ENCODE data around the gene KIF7.

KIF7 gene

GRCh38 chr15:89645680-89646079 is 9.6 kb downstream of the KIF7 start:
- DNase-seq (ENCODE audit: low spot score): no peak
- TF ChIP-seq CTCF (IDR thresholded peaks at IDR 0.05; ENCODE audit: extremely low read depth, insufficient read depth, missing control alignments): no peak
- in situ Hi-C loops (cut with MboI; ENCODE audit: low pct_unique_long_range_greater_than_20kb, low sequenced_read_pairs, unreplicated experiment): no loop called here

GRCh38 chr15:89642106-89642505 is 13.2 kb downstream of the KIF7 start:
- DNase-seq (ENCODE audit: low spot score): no peak
- in situ Hi-C loops (cut with MboI; ENCODE audit: low pct_unique_long_range_greater_than_20kb, low sequenced_read_pairs, unreplicated experiment): no loop called here
- no peak for TF ChIP-seq CTCF (IDR thresholded peaks at IDR 0.05; ENCODE audit: extremely low read depth, insufficient read depth, missing control alignments)

DNA sequence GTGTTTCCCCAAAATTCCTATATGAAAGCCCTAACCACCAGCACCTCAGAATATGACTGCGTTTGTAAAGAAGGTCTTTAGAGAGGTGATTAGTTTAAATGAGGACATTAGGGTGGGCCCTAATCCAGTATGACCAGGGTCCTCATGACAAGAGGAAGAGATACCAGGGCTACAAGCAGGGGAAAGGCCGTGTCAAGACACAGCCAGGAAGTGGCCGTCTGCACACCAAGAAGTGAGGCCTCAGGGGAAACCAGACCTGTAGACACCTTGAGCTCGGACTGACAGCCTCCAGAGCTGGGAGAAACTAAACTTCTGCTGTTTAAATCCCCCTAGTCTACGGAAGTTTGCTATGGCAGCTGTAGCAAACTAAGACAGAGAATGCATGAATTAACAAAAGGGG is 14.2 kb downstream of the KIF7 start:
- in situ Hi-C loops (cut with MboI; ENCODE audit: low pct_unique_long_range_greater_than_20kb, low sequenced_read_pairs, unreplicated experiment): no loop called here
- DNase-seq (ENCODE audit: low spot score): no peak
- TF ChIP-seq CTCF (IDR thresholded peaks at IDR 0.05; ENCODE audit: extremely low read depth, insufficient read depth, missing control alignments): no peak

- no peak for DNase-seq (ENCODE audit: low spot score)
- TF ChIP-seq CTCF (IDR thresholded peaks at IDR 0.05; ENCODE audit: extremely low read depth, insufficient read depth, missing control alignments): no peak
- in situ Hi-C loops (cut with MboI; ENCODE audit: low pct_unique_long_range_greater_than_20kb, low sequenced_read_pairs, unreplicated experiment): no loop called here
Observed at GRCh38 chr15:89640245-89640644, 15.0 kb downstream of the KIF7 start.

GRCh38 chr15:89633585-89633984 is 21.7 kb downstream of the KIF7 start:
- in situ Hi-C loops (cut with MboI; ENCODE audit: low pct_unique_long_range_greater_than_20kb, low sequenced_read_pairs, unreplicated experiment): no loop called here
- DNase-seq (ENCODE audit: low spot score): no peak
- TF ChIP-seq CTCF (IDR thresholded peaks at IDR 0.05; ENCODE audit: extremely low read depth, insufficient read depth, missing control alignments): no peak

DNA sequence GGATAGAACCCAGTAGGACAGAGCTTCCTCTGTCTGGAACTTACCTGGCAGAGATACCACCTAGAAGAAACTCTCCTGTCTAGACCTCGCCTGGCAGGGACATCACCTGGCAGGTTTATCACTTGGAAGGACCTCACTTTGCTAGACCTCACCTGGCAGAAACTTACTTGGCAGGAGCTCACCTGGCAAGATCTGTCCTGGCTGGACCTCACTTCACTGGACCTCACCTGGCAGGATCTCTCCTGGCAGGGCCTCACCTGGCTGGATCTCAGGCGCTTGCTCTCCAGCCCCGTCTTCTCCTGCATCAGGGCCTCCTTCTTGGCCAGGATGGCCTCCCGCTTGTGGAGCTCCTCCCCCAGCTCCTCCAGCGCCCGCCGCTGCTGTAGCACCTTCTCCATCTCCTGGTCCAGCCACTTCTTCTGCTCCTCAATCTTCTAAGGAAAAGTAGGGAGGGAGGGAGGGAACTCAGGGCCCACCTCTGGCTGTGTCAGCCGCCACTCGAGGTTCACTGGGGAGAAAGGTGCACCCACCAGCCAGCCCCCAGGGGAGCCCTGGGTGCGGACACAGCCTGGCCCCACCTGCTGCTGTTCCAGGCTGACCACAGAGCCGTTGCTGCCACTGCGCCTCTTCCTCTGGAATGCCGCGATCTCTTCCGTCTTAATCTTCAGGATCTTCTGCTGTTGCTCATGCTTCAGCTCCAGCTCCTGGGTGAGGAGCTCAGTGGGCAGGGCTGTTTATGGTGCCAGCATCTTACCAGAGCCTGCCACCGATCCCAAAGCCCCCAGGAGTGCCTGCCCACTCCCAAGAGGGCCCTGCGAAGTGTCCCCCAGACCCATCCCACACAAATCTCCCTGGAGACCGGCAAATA is 22.5 kb downstream of the KIF7 start:
- in situ Hi-C loops (cut with MboI; ENCODE audit: low pct_unique_long_range_greater_than_20kb, low sequenced_read_pairs, unreplicated experiment): no loop called here
- no peak for TF ChIP-seq CTCF (IDR thresholded peaks at IDR 0.05; ENCODE audit: extremely low read depth, insufficient read depth, missing control alignments)

More for the DNA sequence above, 22.5 kb downstream of the KIF7 start:
- peak; percentile 21 for DNase-seq (ENCODE audit: low spot score)
